Right lobe of liver (tissue), 4 donors: ENCODE results near the gene NCAM2.

Source experiments
- POLR2A ChIP-seq: fragments of 450-650 bp; IDR thresholded peaks from one replicate; pipeline ENCODE4 v1.6.1; 2017; ENCODE audit warnings: antibody characterized with exemption, mild to moderate bottlenecking
- TF ChIP-seq, protein P1 (sequence below), 4 donors: fragments of 200-600 bp in 3 of 4; fragments of 450-650 bp in 1 of 4; IDR thresholded peaks; one replicate each; pipeline versions ENCODE4 v1.5.1 to v1.8.0; 2016 to 2022; ENCODE audit warnings: antibody characterized with exemption in 4 of 4, mild to moderate bottlenecking in 2 of 4
- donor health status: DM: no; HTN: no; CAD: no.
- donor health status: DM: no; HTN: no; CAD: no.
- donor health status: DM: no; HTN: yes; CAD: no.

DNA sequence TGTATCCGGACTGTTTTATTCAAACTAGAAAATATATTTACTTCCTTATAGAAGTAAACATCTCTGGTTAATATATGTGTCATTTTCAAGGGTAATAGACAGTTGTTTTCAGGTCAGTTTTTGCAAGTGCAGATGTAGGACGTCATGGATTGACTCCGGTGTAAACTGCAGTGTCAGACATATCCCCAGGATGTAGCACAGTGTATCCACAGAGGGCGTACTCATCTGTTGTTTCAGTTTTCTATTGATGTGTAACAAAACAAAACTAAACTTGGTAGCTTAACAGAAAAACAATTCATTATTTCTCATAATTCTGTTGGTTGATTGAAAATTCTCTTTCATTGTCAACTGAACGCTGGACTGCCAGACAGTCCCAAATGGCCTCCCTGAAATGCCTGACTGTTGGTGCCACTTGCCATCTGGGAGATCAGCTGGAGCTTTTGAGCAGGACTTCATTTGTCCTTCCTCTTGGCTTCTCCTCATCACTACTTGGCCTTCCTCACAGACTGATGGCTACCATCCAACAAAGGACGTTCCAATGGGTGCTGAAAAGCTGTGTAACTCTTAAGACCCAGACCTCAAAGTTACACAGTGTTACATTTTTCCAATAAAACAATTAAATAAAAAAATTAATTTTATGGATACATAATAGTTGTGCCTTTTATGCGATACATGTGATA, 181.6 kb downstream of the NCAM2 start:
- TF ChIP-seq, protein P1, sequence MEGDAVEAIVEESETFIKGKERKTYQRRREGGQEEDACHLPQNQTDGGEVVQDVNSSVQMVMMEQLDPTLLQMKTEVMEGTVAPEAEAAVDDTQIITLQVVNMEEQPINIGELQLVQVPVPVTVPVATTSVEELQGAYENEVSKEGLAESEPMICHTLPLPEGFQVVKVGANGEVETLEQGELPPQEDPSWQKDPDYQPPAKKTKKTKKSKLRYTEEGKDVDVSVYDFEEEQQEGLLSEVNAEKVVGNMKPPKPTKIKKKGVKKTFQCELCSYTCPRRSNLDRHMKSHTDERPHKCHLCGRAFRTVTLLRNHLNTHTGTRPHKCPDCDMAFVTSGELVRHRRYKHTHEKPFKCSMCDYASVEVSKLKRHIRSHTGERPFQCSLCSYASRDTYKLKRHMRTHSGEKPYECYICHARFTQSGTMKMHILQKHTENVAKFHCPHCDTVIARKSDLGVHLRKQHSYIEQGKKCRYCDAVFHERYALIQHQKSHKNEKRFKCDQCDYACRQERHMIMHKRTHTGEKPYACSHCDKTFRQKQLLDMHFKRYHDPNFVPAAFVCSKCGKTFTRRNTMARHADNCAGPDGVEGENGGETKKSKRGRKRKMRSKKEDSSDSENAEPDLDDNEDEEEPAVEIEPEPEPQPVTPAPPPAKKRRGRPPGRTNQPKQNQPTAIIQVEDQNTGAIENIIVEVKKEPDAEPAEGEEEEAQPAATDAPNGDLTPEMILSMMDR (IDR thresholded peaks at IDR 0.05) = no peak
- TF ChIP-seq POLR2A = no peak
